Prostate gland (tissue), 2 donors: ENCODE data around the gene MGAT4A. TPM values are rescaled to one million over a fixed set of nuclear protein-coding genes. Genes with fewer than 3 reads are reported as not detected.
"Not testable (repeated sequence)": the region's sequence is repeated elsewhere in the genome, so short reads cannot be mapped to it uniquely, and the experiment has no call there.

Source experiments
- DNase-seq: peaks from one replicate; pipeline ENCODE4 v3.0.0-alpha.2; 2019; ENCODE audit warnings: low spot score
- H3K27ac ChIP-seq, 2 donors: fragments of 200-600 bp; sonication (generic); 2 replicates each; pipeline ENCODE4 v1.5.1; 2017 to 2019
- H3K27me3 ChIP-seq: fragments of 200-600 bp; sonication (generic); replicated peaks from 2 replicates; pipeline ENCODE4 v1.5.1; 2019; ENCODE audit not compliant: insufficient read depth
- H3K36me3 ChIP-seq, 2 donors: fragments of 200-600 bp; sonication (generic); 1 replicate in 1 of 2; 2 replicates in 1 of 2; pipeline versions ENCODE4 v1.5.1 to v1.8.1; 2017 to 2019
- H3K4me1 ChIP-seq: fragments of 200-600 bp; sonication (generic); replicated peaks from 2 replicates; pipeline ENCODE4 v1.5.1; 2019
- H3K4me3 ChIP-seq, 2 donors: fragments of 200-600 bp; sonication (generic); 2 replicates each; pipeline ENCODE4 v1.5.1; 2017 to 2019
- H3K9me3 ChIP-seq: fragments of 200-600 bp; sonication (generic); 2 replicates; pipeline ENCODE4 v1.5.1; 2017
- CTCF ChIP-seq, 4 experiments: fragments of 200-600 bp in 2 of 4; fragments of 450-650 bp in 2 of 4; sonication (generic) in 2 of 4; IDR thresholded peaks; 1 replicate in 3 of 4; 2 replicates in 1 of 4; pipeline ENCODE4 v1.5.1; 2016 to 2019; ENCODE audit warnings: antibody characterized with exemption in 4 of 4, mild to moderate bottlenecking in 2 of 4, moderate library complexity in 2 of 4
- POLR2A ChIP-seq: fragments of 450-650 bp; IDR thresholded peaks from one replicate; pipeline ENCODE4 v1.6.1; 2016; ENCODE audit warnings: antibody characterized with exemption, mild to moderate bottlenecking
- POLR2AphosphoS5 ChIP-seq: sonication (generic); formaldehyde crosslinking; IDR thresholded peaks from one replicate; pipeline ENCODE4 v1.6.1; 2017; ENCODE audit warnings: antibody characterized with exemption
- WGBS: methylation state at CpG from one replicate; pipeline ENCODE4 v1.1.5; 2018; 5-methylcytosine and 5-hydroxymethylcytosine counted together
- intact Hi-C: fragments of 100-400 bp; cut with DNase I; formaldehyde crosslinking; loops from one replicate; pipeline ENCODE4 v1.14.2; 2022
- total RNA-seq, 2 donors: library from RNA; depleted of rRNA; stranded (reverse); fragments of >200 nt; gene quantifications; one replicate each; pipeline ENCODE4 v1.1.0, GENCODE V29; 2016

The MGAT4A gene
- total RNA-seq, 2 donors from 2014 or later, result 14.0 to 20.4 TPM

GRCh38 chr2:98753801-98754200 is 22.9 kb upstream of the MGAT4A start:
- intact Hi-C loops, result no loop called here
- TF ChIP-seq CTCF (IDR thresholded peaks at IDR 0.05), result no peak
- no peak for TF ChIP-seq POLR2AphosphoS5
- Histone ChIP-seq H3K9me3 (no peaks in the 10 kb centered on the region), H3K4me1 (no peaks in the 10 kb centered on the region), H3K27me3 (no peaks in the 10 kb centered on the region), H3K4me3 (no peak overlapping the region), H3K27ac (no peak overlapping the region), H3K36me3 (no peaks in the 10 kb centered on the region)
- no peak for DNase-seq

GRCh38 chr2:98752711-98753110 is 21.8 kb upstream of the MGAT4A start:
- DNase-seq, H3K27ac ChIP-seq, H3K4me3 ChIP-seq, intact Hi-C loops, H3K27me3 ChIP-seq, H3K4me1 ChIP-seq, H3K9me3 ChIP-seq, H3K36me3 ChIP-seq: not testable (repeated sequence)
- WGBS, result 82% methylated on average over 4 of the region's 4 CpGs

GRCh38 chr2:98751748-98752147 is 20.8 kb upstream of the MGAT4A start:
- Histone ChIP-seq H3K36me3 (no peaks in the 10 kb centered on the region), H3K27ac (no peak overlapping the region), H3K9me3 (no peaks in the 10 kb centered on the region), H3K4me1 (no peaks in the 10 kb centered on the region), H3K4me3 (no peak overlapping the region), H3K27me3 (no peaks in the 10 kb centered on the region)
- TF ChIP-seq CTCF (IDR thresholded peaks at IDR 0.05), result no peak
- TF ChIP-seq POLR2AphosphoS5, result no peak
- no peak for TF ChIP-seq POLR2A
- intact Hi-C loops, result no loop called here
- 87% methylated on average over 1 of the region's 1 CpG for WGBS
- no peak for DNase-seq

GRCh38 chr2:98750593-98751282 is 19.8 kb upstream of the MGAT4A start:
- WGBS, result 95% methylated on average over 9 of the region's 9 CpGs

GRCh38 chr2:98749066-98749450 is 18.1 kb upstream of the MGAT4A start:
- no peak for TF ChIP-seq POLR2AphosphoS5
- no peak for TF ChIP-seq CTCF (IDR thresholded peaks at IDR 0.05)
- no peak for TF ChIP-seq POLR2A
- intact Hi-C loops, result no loop called here
- no peaks in the 10 kb centered on the region for H3K4me1 ChIP-seq
- no peaks in the 10 kb centered on the region for H3K9me3 ChIP-seq
- no peaks in the 10 kb centered on the region for H3K27me3 ChIP-seq
- no peak overlapping the region for H3K27ac ChIP-seq
- DNase-seq, result no peak
- no peak overlapping the region for H3K4me3 ChIP-seq
- H3K36me3 ChIP-seq, result no peaks in the 10 kb centered on the region

More at GRCh38 chr2:98750593-98751282, 19.8 kb upstream of the MGAT4A start:
- H3K4me1 ChIP-seq, result no peaks in the 10 kb centered on the region
- H3K27me3 ChIP-seq, result no peaks in the 10 kb centered on the region
- intact Hi-C loops, result no loop called here
- H3K36me3 ChIP-seq, result no peaks in the 10 kb centered on the region
- no peak overlapping the region for H3K4me3 ChIP-seq
- H3K9me3 ChIP-seq, result no peaks in the 10 kb centered on the region
- no peak for TF ChIP-seq POLR2AphosphoS5
- no peak for TF ChIP-seq POLR2A
- no peak for TF ChIP-seq CTCF (IDR thresholded peaks at IDR 0.05)
- no peak overlapping the region for H3K27ac ChIP-seq
- DNase-seq, result no peak
